HG03457 (cell line): Measurements from ENCODE around the gene PCGF6.

ENCODE experiments used
- ATAC-seq: cut with Tn5 transposase; IDR thresholded peaks from one replicate; pipeline ENCODE4 v1.9.1; 2021; ENCODE audit warnings: moderate number of reproducible peaks; ENCODE audit not compliant: unreplicated experiment

Gene PCGF6

DNA sequence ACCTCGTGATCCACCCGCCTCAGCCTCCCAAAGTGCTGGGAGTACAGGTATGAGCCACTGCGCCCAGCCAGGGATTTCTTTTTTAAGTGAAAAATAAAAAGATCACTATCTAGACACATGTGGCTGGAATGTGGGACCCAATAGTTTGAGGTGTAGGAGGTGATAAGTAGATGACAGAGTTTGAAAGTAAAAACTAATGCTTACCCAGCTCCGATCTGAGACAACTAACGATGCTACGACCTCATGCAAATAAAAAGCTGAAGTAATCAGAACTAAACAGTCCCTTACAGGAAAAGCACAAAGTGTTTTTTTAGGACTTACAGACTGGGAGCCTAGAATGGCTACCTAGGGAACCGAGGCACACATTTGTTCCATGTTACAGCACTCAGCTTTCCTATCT, 23.0 kb downstream of the PCGF6 start:
- ATAC-seq, result no peak

GRCh38 chr10:103316087-103316486, 34.9 kb downstream of the PCGF6 start:
- ATAC-seq, result no peak

- no peak for ATAC-seq
Observed at GRCh38 chr10:103310197-103310596, 40.7 kb downstream of the PCGF6 start.

DNA sequence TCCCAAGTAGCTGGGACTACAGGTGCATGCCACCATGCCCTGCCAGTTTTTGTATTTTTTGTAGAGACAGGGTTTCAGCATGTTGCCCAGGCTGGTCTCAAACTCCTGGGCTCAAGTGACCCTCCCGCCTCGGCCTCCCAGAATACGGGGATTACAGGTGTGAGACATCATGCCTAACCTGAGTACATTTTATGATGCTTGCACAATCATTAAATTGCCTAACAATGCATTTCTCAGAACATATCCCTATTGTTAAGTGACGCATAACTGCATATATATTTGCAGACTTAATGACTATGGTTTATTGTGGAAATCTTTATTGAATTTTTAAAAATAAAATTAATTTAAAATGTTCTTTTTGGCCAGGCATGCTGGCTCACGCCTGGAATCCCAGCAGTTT, 43.3 kb downstream of the PCGF6 start:
- ATAC-seq, result no peak

GRCh38 chr10:103295374-103296015, 55.4 kb downstream of the PCGF6 start:
- no peak for ATAC-seq

- ATAC-seq, result no peak
Observed at GRCh38 chr10:103291588-103291987, 59.4 kb downstream of the PCGF6 start.

DNA sequence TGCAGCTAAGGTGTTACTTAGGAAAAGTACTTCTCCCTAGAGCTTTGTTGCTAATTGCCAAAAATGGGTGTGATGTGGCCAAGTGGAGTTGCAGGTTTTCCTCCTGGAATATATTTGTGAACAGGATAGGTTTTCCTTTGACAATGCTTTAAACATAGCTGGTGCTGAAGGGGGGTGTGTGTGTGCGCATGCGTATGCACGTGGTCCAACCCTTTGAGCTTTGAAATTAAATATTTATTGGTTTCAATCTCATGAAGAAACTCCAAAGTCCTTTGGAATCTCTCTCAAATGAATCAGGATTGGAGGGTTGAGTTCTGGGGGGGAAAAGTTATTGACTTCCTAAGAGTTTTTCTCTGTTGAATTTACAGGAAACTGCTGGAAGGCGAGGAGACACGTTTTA, 62.9 kb downstream of the PCGF6 start:
- no peak for ATAC-seq

- ATAC-seq, result no peak
Observed at GRCh38 chr10:103284170-103284569, 66.8 kb downstream of the PCGF6 start.

- no peak for ATAC-seq
Observed at GRCh38 chr10:103282961-103283360, 68.0 kb downstream of the PCGF6 start.

- ATAC-seq, result no peak
Observed at GRCh38 chr10:103281753-103282152, 69.2 kb downstream of the PCGF6 start.

DNA sequence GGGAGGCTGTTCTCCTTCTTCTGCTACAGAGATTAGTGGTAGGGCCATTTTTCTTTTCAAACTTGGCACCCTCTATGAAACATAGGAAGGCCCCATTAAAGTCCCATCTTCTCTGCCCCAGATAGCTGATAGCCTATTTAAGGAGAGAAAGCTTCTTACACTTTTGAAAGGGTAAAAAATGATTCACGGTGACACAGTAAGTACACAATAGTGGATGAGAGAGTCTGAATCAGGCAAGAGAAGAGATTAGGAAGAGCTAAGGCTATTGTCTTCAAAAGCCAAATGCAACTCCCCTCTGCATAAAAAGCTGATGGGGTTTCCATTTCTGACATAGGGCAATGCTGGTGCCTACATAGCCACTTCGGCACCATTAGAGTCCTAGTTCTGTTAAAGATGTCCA, 70.4 kb downstream of the PCGF6 start:
- no peak for ATAC-seq

DNA sequence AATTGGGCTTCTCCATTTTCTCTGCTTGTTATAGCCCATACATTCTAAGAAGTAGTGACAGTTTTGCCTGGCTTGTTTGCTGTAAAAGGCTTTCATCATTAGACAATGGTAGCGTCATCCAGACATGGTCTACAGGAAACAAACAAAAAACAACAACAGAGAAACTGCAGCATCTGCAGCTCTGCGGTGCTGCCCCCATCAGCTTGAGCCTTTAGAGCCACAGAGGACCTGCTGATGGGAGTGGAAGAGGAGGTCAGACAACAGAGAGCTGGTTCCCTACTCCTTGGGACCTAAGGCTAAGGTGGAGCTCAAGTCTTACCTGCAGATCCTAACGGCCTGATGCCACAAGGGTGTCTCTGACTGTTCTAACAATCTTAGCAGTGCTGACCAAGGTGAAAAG, 70.9 kb downstream of the PCGF6 start:
- no peak for ATAC-seq

DNA sequence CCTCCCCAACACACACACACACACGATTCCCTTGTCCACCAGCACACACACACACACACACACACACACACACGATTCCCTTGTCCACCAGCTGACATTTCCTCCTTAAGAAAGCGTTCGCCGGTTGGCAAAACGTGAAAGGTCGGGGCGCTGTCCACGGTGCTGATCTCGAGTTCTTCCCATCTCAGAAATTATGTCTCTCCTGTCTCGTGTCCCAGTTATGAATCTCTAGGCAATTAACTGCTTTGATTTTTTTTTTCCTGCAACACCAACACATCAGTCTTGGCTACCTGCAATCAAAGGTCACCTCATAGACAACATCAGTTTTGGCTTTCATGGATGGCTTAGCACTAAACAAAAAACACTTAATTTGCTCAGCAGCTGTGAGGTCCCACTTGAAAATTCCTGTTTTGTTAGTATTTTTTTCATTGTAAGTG, 72.1 kb downstream of the PCGF6 start:
- no peak for ATAC-seq

- ATAC-seq, result no peak
Observed at GRCh38 chr10:103278537-103278823, 72.5 kb downstream of the PCGF6 start.

DNA sequence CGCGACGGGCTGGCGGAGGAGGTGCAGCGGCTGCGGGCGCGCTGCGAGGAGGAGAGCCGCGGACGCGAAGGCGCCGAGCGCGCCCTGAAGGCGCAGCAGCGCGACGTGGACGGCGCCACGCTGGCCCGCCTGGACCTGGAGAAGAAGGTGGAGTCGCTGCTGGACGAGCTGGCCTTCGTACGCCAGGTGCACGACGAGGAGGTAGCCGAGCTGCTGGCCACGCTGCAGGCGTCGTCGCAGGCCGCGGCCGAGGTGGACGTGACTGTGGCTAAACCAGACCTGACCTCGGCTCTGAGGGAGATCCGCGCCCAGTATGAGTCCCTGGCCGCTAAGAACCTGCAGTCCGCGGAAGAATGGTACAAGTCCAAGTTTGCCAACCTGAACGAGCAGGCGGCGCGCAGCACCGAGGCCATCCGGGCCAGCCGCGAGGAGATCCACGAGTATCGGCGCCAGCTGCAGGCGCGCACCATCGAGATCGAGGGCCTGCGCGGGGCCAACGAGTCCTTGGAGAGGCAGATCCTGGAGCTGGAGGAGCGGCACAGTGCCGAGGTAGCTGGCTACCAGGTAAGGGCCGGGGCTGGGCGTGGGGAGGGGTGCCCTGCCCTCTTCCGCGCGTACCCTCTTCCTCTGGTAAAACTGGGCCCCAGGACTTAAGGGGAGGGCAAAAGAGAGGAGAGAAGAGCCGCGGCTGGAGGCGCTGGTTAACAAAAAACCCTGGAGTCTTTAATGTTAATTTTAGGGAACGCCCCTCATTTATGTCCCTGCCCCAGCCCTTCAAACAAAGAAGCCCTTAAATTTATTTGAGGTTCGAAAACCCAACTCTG, 73.0 kb downstream of the PCGF6 start:
- ATAC-seq, result no peak

DNA sequence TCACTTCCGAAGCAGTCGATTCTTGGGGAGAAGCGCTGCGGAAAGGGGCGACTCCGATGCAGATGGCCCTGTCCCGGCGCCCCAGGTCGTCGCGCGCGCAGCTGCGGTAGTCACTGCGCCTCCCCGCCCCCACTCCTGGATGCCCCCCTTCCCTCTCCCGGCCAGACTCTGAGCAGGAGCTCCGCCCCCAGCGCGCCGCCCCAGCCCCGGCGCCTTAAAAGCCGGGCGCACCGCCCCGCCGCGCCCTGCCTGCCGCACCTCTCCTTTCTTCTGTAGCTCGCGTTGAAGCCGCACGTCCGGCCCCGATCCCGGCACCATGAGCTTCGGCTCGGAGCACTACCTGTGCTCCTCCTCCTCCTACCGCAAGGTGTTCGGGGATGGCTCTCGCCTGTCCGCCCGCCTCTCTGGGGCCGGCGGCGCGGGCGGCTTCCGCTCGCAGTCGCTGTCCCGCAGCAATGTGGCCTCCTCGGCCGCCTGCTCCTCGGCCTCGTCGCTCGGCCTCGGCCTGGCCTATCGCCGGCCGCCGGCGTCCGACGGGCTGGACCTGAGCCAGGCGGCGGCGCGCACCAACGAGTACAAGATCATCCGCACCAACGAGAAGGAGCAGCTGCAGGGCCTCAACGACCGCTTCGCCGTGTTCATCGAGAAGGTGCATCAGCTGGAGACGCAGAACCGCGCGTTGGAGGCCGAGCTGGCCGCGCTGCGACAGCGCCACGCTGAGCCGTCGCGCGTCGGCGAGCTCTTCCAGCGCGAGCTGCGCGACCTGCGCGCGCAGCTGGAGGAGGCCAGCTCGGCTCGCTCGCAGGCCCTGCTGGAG, 73.8 kb downstream of the PCGF6 start, which contains the start of gene INA:
Gene INA, plus strand, starts transcription at position 243 of the 817 bp plus-strand sequence. Its CDS starts 74 bp downstream, at position 317.
- ATAC-seq, result no peak

- ATAC-seq, result no peak
Observed at GRCh38 chr10:103276251-103276895, 74.6 kb downstream of the PCGF6 start.

DNA sequence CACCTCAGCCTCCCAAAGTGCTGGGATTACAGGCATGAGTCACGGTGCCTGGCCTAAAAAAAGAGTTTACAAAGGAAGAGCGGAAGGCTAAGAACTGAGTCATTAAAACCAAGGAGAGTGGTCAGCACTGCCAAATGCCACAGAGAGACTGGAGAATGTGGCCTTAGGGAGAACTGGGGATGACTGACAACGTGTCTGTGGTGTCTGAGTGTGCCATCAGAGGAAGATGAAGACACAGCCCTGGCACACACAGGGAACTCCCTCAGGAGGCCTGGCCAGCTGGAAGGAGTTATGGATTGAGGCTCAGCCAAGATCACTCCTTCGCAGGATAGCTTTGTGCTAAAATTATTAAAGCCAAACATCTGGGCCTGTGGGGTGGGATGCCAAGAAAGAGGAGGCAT, 77.9 kb downstream of the PCGF6 start:
- ATAC-seq, result no peak

DNA sequence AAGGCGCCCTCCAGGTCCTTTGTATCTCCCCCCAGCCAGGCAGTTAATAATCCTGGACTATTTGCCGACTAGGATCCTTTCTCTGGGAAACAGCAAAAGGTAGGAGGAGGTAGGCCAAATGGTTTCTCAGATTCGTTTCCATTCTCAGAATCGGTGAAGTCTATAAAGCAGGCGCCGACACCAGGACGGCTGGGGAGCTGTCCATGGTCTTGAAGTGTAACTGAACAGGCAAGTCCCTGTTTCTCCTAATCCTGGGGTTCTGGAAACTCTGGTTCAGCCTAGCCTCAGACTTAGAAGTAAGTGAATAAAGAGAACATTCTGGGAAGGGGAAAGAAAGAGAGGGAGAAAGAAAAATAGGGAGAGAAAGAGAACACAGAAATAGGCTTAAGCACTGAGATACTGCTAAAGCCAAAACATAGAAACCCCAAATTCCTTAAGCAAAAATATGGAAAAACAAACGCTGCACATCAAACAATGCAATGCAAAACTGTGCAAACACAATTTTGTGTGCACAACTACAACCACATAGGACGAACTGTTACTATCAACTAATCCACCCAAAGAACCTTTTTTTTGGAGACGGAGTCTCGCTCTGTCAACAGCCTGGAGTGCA, 85.1 kb downstream of the PCGF6 start:
- no peak for ATAC-seq

GRCh38 chr10:103262229-103262628, 88.7 kb downstream of the PCGF6 start:
- ATAC-seq, result no peak

GRCh38 chr10:103259989-103260388, 91.0 kb downstream of the PCGF6 start:
- ATAC-seq, result no peak
